Type B pancreatic cell (in vitro differentiated cells): ENCODE results near the gene TSPYL4. TPM values are rescaled to one million over a fixed set of nuclear protein-coding genes. Genes with fewer than 3 reads are reported as not detected.

Experiments used
- DNase-seq: peaks from one replicate; pipeline ENCODE4 v3.0.0; 2021; ENCODE audit warnings: mixed read lengths; ENCODE audit not compliant: unreplicated experiment; ENCODE audit errors: extremely low spot score
- H3K27ac Mint-ChIP-seq: 2 replicates; pipeline ENCODE4 v1.8.0; 2021; ENCODE audit warnings: mild to moderate bottlenecking, mixed read lengths
- H3K27me3 Mint-ChIP-seq: 2 replicates; pipeline ENCODE4 v1.8.0; 2021; ENCODE audit warnings: mixed read lengths
- H3K36me3 Mint-ChIP-seq: 2 replicates; pipeline ENCODE4 v1.8.0; 2021; ENCODE audit warnings: mixed read lengths
- H3K4me1 Mint-ChIP-seq: one replicate; pipeline ENCODE4 v1.8.0; 2021; ENCODE audit warnings: mixed read lengths; ENCODE audit not compliant: unreplicated experiment
- H3K4me3 Mint-ChIP-seq: 2 replicates; pipeline ENCODE4 v1.8.0; 2021; ENCODE audit warnings: mild to moderate bottlenecking, mixed read lengths
- H3K9me3 Mint-ChIP-seq: 2 replicates; pipeline ENCODE4 v1.8.0; 2021; ENCODE audit warnings: mixed read lengths
- CTCF ChIP-seq: fragments of 200-600 bp; sonication (generic); conservative IDR thresholded peaks from 2 replicates; pipeline ENCODE4 v1.5.0; 2021; ENCODE audit warnings: antibody characterized with exemption, mild to moderate bottlenecking
- total RNA-seq: library from RNA; stranded (reverse); gene quantifications from 2 replicates; pipeline ENCODE4 v1.2.1, GENCODE V29; 2021; ENCODE audit warnings: low replicate concordance

The TSPYL4 gene
- total RNA-seq, 1 donor from 2014 or later: 46.7 TPM

GRCh38 chr6:116251568-116252384 is 2.1 kb downstream of the TSPYL4 start:
- DNase-seq: no peak
- no peaks in the 10 kb centered on the region for H3K9me3 Mint-ChIP-seq
- peaks cover 35% of the 10 kb centered on the region for H3K4me1 Mint-ChIP-seq
- TF ChIP-seq CTCF: no peak
- no peak overlapping the region for H3K4me3 Mint-ChIP-seq
- H3K27ac Mint-ChIP-seq: no peak overlapping the region
- no peaks in the 10 kb centered on the region for H3K27me3 Mint-ChIP-seq
- H3K36me3 Mint-ChIP-seq: peaks cover 24% of the 10 kb centered on the region

GRCh38 chr6:116248577-116248976 is 5.3 kb downstream of the TSPYL4 start:
- Mint-ChIP-seq H3K4me3 (no peak overlapping the region), H3K4me1 (peaks cover 35% of the 10 kb centered on the region), H3K27me3 (no peaks in the 10 kb centered on the region), H3K36me3 (peaks cover 24% of the 10 kb centered on the region), H3K9me3 (no peaks in the 10 kb centered on the region), H3K27ac (no peak overlapping the region)
- no peak for DNase-seq
- TF ChIP-seq CTCF: no peak

- no peak for DNase-seq
- Mint-ChIP-seq H3K4me3 (no peak overlapping the region), H3K36me3 (peaks cover 22% of the 10 kb centered on the region), H3K27ac (no peak overlapping the region), H3K4me1 (peaks cover 32% of the 10 kb centered on the region), H3K27me3 (no peaks in the 10 kb centered on the region), H3K9me3 (no peaks in the 10 kb centered on the region)
- no peak for TF ChIP-seq CTCF
Measured at GRCh38 chr6:116247285-116247684, 6.6 kb downstream of the TSPYL4 start.

GRCh38 chr6:116246089-116246488 is 7.8 kb downstream of the TSPYL4 start:
- TF ChIP-seq CTCF: no peak
- peaks cover 22% of the 10 kb centered on the region for H3K4me1 Mint-ChIP-seq
- H3K4me3 Mint-ChIP-seq: no peak overlapping the region
- H3K27ac Mint-ChIP-seq: no peak overlapping the region
- peaks cover 12% of the 10 kb centered on the region for H3K36me3 Mint-ChIP-seq
- no peak for DNase-seq
- H3K9me3 Mint-ChIP-seq: no peaks in the 10 kb centered on the region
- H3K27me3 Mint-ChIP-seq: no peaks in the 10 kb centered on the region

- DNase-seq: no peak
Measured at GRCh38 chr6:116244284-116244683, 9.6 kb downstream of the TSPYL4 start.

More at GRCh38 chr6:116244284-116244683, 9.6 kb downstream of the TSPYL4 start:
- Mint-ChIP-seq H3K9me3 (no peaks in the 10 kb centered on the region), H3K27ac (peak overlapping the region; percentile 61), H3K27me3 (no peaks in the 10 kb centered on the region), H3K4me1 (peaks cover 10% of the 10 kb centered on the region), H3K36me3 (peaks cover 4% of the 10 kb centered on the region), H3K4me3 (peak overlapping the region; percentile 50)
- TF ChIP-seq CTCF: no peak
